HG03342 (cell line): ENCODE measurements around the gene MRRF.
"Not testable (repeated sequence)": the region's sequence is repeated elsewhere in the genome, so short reads cannot be mapped to it uniquely, and the experiment has no call there.

ENCODE experiments used
- ATAC-seq: cut with Tn5 transposase; IDR thresholded peaks from one replicate; pipeline ENCODE4 v1.9.1; 2021; ENCODE audit warnings: mild to moderate bottlenecking, moderate library complexity; ENCODE audit not compliant: unreplicated experiment

The MRRF gene

DNA sequence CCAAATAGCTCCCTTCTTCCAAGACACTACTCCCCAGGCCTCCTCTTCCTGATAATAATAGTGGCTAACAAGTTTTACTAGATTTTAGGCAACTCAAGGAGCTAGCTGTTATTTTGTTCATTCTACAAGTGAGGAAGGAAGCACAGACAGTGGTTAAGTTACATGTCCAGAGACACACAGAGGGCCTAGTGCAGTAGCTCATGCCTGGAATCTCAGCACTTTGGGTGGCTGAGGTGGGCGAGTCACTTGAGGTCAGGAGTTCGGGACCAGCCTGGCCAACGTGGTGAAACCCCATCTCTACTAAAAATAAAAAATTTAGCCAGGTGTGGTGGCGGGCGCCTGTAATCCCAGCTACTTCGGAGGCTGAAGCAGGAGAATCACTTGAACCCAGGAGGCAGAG, 65.8 kb downstream of the MRRF start:
- ATAC-seq = not testable (repeated sequence)

DNA sequence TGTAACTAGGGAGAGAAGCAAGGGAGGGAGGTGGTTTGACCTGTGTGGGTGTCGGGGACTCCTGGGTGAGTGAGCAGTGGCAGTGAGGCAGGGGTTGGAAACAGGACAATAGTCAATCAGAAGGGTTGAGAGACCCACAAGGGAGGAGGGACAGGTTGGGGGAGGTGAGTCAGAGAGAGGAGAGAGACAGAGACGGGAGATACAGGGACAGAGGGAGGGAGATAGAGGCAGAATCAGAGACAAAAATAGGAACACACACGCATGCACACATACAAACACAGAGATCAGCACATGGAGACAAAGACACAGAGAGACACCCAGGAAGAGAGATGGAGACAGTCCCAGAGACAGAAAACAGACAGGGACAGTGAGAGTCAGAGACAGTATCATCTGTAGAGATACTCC, 66.8 kb downstream of the MRRF start:
- ATAC-seq = no peak

DNA sequence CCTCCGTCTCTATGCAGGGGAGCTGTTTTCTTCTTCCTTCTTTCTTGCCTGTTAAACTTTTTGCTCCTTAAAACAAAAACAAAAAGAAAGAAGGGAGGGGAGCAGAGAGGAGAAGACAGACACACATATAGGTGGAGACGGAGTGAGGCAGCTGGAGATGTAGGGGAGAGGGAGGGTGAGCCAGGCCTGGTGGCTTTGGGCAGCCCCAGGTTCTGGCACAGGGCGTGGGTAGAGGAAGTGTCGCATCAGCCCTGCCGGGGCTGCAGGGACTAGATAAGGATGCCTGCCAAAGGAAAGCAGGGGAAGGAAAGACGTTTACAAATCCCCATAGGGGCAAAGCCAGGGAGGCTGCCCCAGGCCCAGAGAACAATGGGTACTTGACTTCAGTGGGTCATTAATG, 67.4 kb downstream of the MRRF start:
- ATAC-seq = no peak

DNA sequence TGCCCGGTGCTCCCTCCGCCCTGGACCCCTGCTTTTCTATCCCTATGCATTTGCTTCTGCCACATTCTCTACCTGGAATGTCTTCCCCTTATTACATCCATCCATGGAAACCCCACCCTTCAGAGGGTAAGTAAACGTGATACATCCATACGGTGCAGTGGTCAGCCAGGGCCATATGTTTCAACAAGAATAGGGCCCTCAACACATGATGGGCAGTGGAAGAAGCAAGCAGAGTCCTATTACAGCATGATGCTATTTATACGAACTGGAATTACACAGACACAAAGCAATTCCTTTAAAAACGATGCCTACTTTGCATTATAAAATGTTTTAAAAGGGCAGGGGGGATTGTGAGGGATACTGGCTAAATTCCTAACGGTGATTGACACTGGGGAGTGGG, 68.0 kb downstream of the MRRF start:
- ATAC-seq = no peak

DNA sequence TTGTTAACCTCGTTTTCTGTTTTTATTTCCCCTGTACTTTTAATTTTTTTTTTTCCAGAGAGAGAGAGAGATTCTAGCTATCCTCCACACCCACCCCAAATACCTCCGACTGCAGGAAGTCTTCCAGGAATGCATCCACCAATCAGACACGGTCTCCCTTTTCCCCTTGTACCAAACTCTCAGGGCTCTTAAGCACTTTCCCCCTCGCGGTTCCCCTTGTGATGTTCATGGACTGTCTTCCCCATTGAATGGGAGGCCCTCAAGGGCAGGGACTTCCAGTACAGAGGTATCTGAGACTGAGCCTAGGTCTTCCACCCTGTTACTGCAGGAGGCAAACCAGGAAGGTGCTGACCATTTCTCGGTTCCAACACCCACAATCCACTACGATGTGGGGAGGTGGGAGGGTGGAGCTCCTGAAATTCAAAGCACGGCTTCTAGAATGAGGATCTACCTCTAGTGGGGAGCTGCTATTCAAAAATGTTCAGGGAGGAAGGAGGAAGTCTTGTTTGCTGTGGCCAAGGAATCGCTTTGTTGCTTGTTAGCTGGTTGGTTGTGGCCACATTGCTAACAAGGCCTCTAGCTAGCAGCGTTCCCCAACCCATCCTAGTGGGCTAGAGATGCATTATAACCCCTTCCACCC, 68.6 kb downstream of the MRRF start:
- ATAC-seq = no peak

DNA sequence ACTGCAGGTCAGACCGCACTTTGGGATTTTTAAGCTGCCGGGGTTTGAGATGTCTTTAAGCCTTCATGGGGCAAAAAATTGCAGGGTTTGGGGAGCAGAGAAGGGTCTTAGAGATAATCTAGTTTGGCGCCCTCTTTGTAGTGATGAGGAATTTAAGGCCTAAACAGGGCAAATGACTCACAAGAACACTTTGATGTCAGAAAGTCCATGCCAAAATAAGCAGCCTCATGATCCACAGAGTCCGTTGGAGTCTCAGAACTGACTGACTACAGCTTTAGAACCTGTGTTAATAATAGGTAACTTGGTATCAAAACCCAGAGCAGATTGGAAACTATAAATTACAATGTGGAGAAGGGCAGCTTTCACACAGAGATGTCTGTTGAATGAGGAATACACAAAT, 70.2 kb downstream of the MRRF start:
- no peak for ATAC-seq

DNA sequence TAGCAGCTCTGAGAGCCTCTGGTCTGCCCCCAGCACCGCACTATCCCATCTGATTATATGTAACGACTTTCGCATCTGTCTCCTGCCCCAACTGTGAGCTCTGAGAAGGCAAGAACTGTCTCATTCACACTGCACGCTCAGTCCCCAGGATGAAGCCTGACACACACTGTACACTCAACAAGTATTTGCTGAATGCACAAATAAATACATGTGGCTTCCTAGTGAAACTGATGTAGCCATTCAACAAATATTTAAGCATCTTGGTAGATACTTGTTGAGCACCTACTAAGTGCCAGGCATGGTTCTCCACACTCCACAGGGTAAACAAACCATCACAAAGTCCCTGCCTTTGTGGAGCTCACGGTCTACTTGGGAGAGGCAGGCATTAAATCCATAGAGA, 71.5 kb downstream of the MRRF start:
- ATAC-seq = no peak

DNA sequence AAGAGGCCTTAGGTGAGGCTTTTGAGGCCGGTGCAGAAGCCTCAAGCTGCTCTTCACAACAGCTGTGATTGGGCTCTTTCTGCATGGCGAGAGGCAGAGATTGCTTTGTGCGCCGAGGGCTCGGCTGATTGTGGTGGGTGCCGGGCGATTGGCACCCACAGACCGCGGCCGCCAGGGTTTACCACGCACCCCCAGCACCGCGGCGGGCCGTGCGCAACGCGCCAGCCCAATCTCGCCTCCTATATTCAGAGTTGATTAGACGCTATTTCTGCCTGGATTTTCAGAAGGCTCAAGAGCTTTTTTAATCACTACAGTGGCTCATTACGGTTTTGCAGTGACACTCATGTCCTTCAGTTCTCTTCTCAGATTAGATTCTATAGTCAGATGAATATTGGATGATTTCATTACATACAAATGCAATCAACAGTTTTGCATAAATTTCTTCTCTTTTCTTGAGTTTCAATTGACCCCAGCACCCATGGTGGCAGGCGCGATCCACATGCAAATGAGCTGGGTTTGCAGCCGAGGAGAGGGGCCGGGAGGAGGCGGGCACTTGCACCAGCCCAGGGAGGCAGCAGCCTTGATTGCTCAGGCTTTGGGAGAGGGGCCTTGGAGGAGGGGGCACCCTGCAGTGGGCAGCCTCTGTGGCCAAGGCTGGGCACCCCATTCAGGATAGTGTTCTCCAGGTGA, 72.3 kb downstream of the MRRF start:
- no peak for ATAC-seq

DNA sequence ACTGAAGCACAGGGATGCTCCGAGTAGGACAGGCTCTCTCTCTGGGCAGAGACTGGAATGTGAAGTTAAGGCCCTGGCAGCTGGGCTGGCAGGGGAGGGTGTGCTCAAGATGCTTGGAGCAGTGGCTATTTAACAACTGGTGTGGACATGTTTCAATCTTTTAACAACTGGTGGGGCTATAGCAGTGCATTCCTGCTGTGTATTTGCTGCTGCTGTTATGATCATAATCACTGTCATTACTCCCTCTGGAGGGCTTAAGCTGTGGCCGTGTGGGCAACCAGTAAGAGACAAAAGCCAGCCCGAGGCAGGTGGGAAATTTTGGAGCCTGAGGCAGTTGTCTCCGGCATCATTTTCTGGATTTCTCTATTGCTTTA, 72.9 kb downstream of the MRRF start:
- ATAC-seq = no peak

DNA sequence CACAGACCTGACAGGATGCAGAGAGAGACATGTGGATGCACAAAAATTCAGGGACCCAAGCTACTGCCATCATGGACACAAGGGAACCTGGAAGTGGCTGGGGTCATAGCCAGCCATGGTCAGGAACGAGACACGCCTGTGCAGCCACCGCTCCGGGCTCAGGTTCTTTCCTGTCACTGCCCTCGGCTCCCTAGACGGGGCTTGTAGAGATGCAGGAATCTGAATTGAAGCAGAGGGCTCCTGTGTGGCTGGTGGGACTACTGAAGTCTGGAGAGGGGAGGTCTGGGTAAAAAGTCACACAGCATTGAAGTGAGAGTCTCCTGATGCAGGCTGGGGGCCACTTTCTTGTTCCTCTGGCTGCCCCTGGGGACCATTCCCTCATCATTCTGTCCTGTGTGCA, 73.9 kb downstream of the MRRF start:
- no peak for ATAC-seq

DNA sequence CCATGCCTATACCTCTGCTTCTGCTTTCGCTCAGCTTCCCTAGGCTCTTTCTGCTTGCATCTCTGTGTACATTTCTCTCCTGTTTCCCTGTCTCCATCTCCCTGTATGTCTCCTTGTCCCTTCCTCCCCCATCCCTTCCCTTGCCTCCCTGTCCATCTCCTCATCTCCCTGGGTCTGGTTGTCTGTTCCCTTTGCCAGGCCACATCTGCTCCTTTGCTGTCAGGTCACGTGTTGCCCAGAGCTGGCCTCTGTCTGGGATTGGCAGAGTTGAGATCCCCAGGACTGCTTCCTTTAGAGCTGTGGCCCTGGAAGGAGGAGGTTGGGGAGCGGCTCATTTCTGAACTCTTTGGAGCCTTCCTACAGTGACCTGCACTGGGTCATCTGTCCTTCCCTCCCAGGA, 74.3 kb downstream of the MRRF start:
- no peak for ATAC-seq

DNA sequence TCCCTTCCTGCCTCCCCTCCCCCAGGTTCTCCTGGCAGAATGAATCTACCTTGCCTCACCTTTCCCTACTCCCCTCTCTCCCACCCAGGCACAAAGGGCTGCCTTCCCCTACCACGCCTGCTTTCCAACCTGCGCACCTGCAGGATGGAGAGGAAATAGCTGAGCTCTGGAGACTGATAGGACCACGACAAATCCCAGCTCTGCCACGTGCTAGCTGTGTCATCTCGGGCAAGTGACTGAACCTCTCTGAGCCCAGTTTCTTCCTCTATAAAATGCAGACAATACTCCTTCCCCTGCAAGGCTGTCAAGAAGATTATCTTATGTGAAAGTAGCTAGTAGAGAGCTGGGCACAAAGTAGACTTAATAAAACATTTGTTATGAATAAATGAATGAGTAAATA, 74.9 kb downstream of the MRRF start:
- ATAC-seq = no peak

DNA sequence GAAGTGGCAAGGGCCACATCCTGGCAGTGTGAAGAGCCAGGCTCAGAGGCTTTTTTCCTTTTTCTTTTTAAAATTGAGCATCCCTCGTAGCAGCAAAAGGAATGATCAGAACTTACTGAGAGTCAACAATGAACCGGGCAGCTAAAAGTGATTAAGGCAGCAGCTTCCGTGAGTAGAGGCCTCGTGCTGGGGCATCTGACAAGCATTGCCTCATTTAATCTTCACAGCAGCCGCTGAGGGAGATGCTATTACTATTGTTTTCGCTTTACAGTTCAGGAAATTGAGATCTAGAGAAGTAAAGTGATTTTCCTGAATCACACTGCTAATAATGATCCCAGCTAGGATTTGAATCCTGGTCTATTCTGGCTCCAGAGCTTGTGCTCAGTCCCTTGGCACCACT, 75.5 kb downstream of the MRRF start:
- ATAC-seq = no peak

DNA sequence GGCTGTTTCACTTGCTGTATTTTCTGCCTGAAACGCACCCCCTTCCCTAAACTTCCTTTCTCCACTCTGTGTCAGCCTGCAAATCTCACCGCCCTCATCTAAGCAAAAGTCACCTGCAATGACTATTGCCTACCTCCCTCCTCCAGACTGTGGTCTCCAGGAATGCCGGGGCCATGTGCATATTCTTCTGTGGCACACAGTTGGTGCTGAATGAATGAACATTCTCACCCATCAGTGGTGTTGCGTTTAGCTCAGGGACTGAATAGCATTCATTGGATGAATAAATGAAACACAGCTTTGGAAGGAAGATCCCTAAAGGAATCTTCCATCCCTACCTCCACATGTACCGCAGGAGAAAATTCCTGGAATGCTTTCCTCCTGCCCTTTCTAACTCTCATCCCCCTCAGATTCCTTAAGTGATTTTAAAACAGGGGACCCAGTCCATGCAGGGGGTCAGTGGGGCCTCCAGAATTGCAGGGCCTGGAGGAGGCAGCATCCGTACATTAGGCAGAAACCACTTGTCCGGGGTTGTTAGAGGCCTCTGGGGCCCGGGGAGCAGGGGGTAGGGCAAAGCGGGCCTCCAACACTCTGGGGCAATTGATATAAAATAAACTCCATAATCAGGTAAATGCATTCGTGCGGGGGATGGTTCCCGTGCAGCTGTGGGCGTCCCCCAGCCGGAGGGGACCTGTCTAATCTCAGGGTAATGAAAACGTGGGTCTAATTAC, 77.8 kb downstream of the MRRF start:
- ATAC-seq = no peak

DNA sequence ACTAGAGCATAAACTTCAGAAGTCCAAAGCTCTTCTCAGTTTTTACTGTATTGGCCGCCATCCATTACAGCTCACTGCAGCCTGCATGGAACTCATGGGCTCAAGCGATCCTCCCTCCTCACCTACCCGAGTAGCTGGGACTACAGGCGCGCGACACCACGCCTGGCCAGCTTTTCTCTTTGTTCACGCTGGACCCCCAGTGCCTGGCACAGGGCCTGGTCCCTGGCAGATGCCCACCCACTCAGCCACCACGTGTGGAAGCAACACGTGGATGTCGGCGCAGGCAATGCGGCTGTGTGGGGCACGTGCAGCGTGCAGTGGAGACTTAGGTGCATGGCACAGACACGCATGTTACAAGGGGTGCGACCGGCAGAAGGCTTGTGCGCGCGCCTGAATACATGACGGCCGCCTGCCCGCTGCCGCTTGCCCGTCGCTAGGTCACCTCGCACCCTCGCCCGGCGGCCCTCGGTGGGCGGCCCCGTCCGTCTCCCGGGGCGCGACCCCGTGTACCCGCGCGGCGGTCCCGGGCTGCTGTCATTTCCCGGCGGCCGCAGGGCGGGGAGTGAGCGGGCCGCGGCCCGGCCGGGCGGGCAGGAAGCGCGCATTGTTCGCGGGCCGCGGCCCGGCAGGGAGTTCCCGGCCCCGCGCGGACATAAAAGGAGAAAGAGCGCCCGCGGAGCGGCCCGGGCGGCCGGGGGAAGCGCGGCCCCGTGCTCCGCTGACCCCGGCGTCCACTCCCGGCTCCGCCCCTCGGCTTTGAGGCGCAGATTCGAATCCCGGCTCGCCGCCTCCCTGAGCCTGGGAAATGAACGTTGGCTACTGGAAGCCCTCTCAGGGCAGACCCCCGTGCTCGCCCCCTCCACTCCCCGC, 82.0 kb downstream of the MRRF start:
- no peak for ATAC-seq

DNA sequence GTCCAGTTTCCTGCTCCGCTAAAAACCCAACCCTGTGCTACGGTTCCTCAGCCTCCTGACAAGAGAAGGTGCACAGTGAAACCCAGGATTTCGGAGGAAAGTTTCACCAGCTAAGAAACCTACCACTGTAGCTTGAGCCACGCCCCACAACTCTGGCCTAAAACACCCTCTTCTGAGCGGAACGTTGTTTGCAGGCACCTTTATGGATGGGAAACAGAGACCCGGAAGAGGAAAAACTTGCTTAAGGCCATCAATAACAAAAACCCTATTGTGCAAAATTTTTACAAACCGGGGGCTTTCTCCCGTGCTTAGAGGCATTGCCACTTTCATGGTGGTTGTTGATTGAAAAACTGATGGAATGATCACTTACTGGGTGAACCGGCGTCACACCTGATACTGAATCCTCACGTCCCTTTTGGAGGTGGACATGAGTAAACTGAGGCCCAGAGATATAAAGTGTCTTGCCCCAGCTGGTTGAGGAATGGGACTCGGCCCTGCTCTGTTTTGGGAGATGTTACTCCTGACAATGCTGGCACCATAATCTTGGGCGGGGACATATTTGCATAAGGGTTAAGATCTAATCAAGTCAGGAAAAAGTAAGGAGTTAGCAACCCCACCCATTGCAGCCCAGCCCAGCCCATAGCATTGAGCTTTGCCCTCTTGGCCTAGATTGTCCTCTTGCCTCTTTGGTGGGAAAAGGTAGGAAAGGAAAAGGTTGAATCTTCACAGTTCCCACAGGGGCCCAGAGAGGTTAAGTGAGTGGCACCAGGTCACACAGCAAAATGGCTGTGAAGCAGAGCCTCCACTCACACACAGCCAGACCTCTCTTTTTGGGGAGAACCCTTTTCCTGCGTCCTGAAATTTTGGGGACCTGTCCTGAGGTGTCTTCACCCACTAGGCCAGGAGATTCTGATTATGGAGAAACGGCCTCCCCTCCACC, 82.9 kb downstream of the MRRF start:
- no peak for ATAC-seq

DNA sequence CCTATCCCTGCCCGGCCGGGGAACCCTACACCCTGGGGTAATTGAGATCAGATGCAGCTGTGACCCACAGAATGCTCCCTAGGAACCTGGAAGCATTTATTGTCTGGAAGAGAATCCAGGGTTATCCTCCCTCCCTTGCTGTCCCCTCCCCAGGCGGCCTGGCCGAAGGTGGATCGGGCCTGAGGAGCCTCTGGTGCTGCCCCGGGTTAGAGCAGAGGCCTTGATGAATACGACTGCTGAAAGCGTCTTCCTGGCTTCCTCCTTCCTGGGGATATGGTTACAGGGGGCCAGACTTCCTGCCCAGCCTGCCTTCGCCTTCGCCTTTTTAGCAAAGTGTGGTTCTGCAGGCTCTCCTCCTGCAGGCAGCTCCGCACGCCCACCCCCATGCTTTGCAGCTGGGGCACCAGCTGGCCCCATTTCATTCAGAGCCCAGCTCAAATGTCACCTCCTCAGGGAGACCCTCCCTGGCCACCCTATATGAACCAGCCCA, 83.7 kb downstream of the MRRF start:
- no peak for ATAC-seq

DNA sequence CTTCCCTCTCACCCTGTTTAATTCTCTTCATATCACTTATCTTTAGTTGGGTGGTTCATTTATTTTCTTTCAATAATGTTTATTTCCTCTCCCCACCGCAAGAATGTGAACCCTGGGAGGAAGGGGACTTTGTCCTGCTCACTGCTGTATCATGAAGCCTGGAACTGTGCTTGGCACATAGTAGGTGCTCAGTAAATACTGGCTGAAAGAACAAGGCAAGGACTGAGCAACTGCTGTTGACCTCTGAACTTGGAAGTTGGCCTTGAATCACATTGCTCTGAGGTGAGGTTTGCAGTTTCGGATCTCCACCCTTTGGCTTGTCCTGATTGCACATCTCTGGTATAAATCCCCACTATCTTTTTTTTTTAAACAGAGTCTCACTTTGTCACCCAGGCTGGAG, 84.1 kb downstream of the MRRF start:
- ATAC-seq = no peak

DNA sequence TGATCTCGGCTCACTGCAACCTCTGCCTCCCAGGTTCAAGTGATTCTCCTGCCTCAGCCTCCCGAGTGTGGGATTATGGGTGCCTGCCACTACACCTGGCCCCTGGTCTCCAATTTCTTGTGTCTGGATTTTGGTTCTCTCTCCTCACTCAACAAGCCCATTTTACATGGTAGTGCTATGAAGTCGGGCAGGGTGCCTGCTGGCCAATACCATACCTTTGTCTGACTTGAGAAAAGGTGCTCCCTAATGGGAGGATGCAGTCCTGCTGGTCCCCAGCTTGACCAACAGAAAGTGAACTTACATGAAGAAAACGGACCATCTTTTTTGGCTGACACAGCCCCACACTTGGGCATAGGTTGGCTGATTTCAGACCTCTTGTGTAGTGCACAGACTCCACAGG, 84.5 kb downstream of the MRRF start:
- no peak for ATAC-seq
